Measurements from ENCODE around the gene PCDHGA4. TPM values are rescaled to one million over a fixed set of nuclear protein-coding genes. Genes with fewer than 3 reads are reported as not detected.

PCDHGA4 gene
- total and polyA plus RNA-seq, 2 of the 8 experiments (the other 6 are each of a cell fraction or from before 2014, with no cell fraction given) = 1.4 to 1.9 TPM

DNA sequence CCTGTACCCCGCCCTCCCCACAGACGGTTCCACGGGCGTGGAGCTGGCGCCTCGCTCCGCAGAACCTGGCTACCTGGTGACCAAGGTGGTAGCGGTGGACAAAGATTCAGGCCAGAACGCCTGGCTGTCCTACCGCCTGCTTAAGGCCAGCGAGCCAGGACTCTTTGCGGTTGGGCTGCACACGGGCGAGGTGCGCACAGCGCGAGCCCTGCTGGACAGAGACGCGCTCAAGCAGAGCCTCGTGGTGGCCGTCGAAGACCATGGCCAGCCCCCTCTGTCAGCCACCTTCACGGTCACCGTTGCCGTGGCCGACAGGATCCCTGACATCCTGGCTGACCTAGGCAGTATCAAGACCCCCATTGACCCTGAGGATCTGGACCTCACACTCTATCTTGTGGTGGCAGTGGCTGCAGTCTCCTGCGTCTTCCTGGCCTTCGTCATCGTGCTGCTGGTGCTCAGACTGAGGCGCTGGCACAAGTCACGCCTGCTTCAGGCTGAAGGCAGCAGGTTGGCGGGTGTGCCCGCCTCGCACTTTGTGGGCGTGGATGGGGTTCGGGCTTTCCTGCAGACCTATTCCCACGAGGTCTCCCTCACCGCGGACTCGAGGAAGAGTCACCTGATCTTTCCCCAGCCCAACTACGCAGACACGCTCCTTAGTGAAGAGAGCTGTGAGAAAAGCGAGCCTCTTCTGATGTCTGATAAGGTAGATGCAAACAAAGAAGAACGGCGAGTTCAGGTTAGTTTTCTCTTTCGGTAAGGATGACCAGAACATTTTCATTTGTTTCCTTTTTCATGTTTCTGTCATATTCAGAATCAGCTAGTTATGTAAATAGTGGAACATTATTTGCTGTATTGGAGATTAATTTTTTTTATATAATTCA, 11.4 kb downstream of the PCDHGA4 start (continued):
- no peak for TF ChIP-seq SP1 (IDR thresholded peaks at IDR 0.05; ENCODE audit: low read depth, low read length)
- TF ChIP-seq, protein P1, sequence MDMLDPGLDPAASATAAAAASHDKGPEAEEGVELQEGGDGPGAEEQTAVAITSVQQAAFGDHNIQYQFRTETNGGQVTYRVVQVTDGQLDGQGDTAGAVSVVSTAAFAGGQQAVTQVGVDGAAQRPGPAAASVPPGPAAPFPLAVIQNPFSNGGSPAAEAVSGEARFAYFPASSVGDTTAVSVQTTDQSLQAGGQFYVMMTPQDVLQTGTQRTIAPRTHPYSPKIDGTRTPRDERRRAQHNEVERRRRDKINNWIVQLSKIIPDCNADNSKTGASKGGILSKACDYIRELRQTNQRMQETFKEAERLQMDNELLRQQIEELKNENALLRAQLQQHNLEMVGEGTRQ (IDR thresholded peaks at IDR 0.05; ENCODE audit: low read length) = no peak

Data from H1 (cell line).